ENCODE measurements around the gene LRRC74A. TPM values are rescaled to one million over a fixed set of nuclear protein-coding genes. Genes with fewer than 3 reads are reported as not detected.
"Not testable (repeated sequence)": the region's sequence is repeated elsewhere in the genome, so short reads cannot be mapped to it uniquely, and the experiment has no call there.

LRRC74A gene
- total RNA-seq, 2 donors from 2014 or later, result not detected

- no peak for ATAC-seq (ENCODE audit: insufficient number of reproducible peaks, low FRiP score, low read depth)
- no peak overlapping the region for H3K4me3 ChIP-seq
- no peaks in the 10 kb centered on the region for H3K9me3 ChIP-seq
- no peaks in the 10 kb centered on the region for H3K36me3 ChIP-seq
- H3K4me1 ChIP-seq (ENCODE audit: control insufficient read depth in 1 of 2, low read depth in 2 of 2), result peaks cover 5 to 14% of the 10 kb centered on the region in 2 donors
- DNase-seq (ENCODE audit: low spot score), result no peak
- TF ChIP-seq CTCF (IDR thresholded peaks at IDR 0.05), result no peak
- no peaks in the 10 kb centered on the region for H3K27me3 ChIP-seq (replicated peaks; ENCODE audit: insufficient read depth)
- H3K27ac ChIP-seq, result no peak overlapping the region
These were observed 85.3 kb downstream of the LRRC74A start for GRCh38 chr14:76911473-76911872.

GRCh38 chr14:76914533-76915081 is 88.4 kb downstream of the LRRC74A start:
- H3K4me3 ChIP-seq; H3K36me3 ChIP-seq; H3K9me3 ChIP-seq; H3K27ac ChIP-seq; DNase-seq (ENCODE audit: low spot score); ATAC-seq (ENCODE audit: insufficient number of reproducible peaks, low FRiP score, low read depth); H3K27me3 ChIP-seq (replicated peaks; ENCODE audit: insufficient read depth): not testable (repeated sequence)
- peaks cover 30 to 40% of the 10 kb centered on the region in 2 donors for H3K4me1 ChIP-seq (ENCODE audit: control insufficient read depth in 1 of 2, low read depth in 2 of 2)

- DNase-seq (ENCODE audit: low spot score) (no peak), ATAC-seq (ENCODE audit: insufficient number of reproducible peaks, low FRiP score, low read depth) (no peak)
- Histone ChIP-seq H3K27me3 (replicated peaks; ENCODE audit: insufficient read depth) (no peaks in the 10 kb centered on the region), H3K4me3 (no peak overlapping the region), H3K27ac (no peak overlapping the region), H3K9me3 (no peaks in the 10 kb centered on the region), H3K36me3 (no peaks in the 10 kb centered on the region), H3K4me1 (ENCODE audit: control insufficient read depth in 1 of 2, low read depth in 2 of 2) (peaks cover 43 to 54% of the 10 kb centered on the region in 2 donors)
- no peak for TF ChIP-seq CTCF (IDR thresholded peaks at IDR 0.05)
These were observed 90.0 kb downstream of the LRRC74A start for GRCh38 chr14:76916040-76916715.

GRCh38 chr14:76917158-76917596 is 91.0 kb downstream of the LRRC74A start:
- no peak for DNase-seq (ENCODE audit: low spot score)
- peaks cover 43 to 54% of the 10 kb centered on the region in 2 donors for H3K4me1 ChIP-seq (ENCODE audit: control insufficient read depth in 1 of 2, low read depth in 2 of 2)

GRCh38 chr14:76917745-76918255 is 91.6 kb downstream of the LRRC74A start:
- ATAC-seq (ENCODE audit: insufficient number of reproducible peaks, low FRiP score, low read depth) (no peak), DNase-seq (ENCODE audit: low spot score) (no peak)
- no peak for TF ChIP-seq CTCF (IDR thresholded peaks at IDR 0.05)
- peaks cover 43 to 53% of the 10 kb centered on the region in 2 donors for H3K4me1 ChIP-seq (ENCODE audit: control insufficient read depth in 1 of 2, low read depth in 2 of 2)
- H3K9me3 ChIP-seq, result no peaks in the 10 kb centered on the region
- H3K4me3 ChIP-seq, result peak overlapping the region; percentile 51
- no peaks in the 10 kb centered on the region for H3K36me3 ChIP-seq
- peak overlapping the region; percentile 83 to 97 for H3K27ac ChIP-seq
- no peaks in the 10 kb centered on the region for H3K27me3 ChIP-seq (replicated peaks; ENCODE audit: insufficient read depth)

More at GRCh38 chr14:76917158-76917596, 91.0 kb downstream of the LRRC74A start:
- Histone ChIP-seq H3K4me3 (no peak overlapping the region), H3K27ac (peak overlapping the region; percentile 83 to 97), H3K27me3 (replicated peaks; ENCODE audit: insufficient read depth) (no peaks in the 10 kb centered on the region), H3K36me3 (no peaks in the 10 kb centered on the region), H3K9me3 (no peaks in the 10 kb centered on the region)
- TF ChIP-seq CTCF (IDR thresholded peaks at IDR 0.05), result peak; percentile 54
- ATAC-seq (ENCODE audit: insufficient number of reproducible peaks, low FRiP score, low read depth), result no peak

Measured in thoracic aorta (tissue), 2 donors.